Fibroblast of the aortic adventitia (primary cell): Measurements from ENCODE around the gene TRANK1. TPM values are rescaled to one million over a fixed set of nuclear protein-coding genes. Genes with fewer than 3 reads are reported as not detected.

ENCODE experiments used
- DNase-seq: peaks from one replicate; pipeline ENCODE4 v3.0.0-alpha.2; 2010; ENCODE audit warnings: low read depth
- H3K4me3 ChIP-seq: 2 replicates; pipeline ENCODE4 v1.5.1; 2011; ENCODE audit warnings: low read depth, mild to moderate bottlenecking, control low read depth, low read length, moderate library complexity
- CTCF ChIP-seq: IDR thresholded peaks from 2 replicates; pipeline ENCODE4 v1.5.1; 2011; ENCODE audit warnings: mild to moderate bottlenecking, low read length, control low read depth, inconsistent platforms; ENCODE audit not compliant: insufficient read depth
- small RNA-seq: library from RNA; depleted of rRNA; stranded (forward); fragments of <200 nt; gene quantifications from one replicate; pipeline ENCODE3, GENCODE V24; 2012
- total RNA-seq: library from RNA; depleted of rRNA; stranded (reverse); fragments of >200 nt; gene quantifications from 2 replicates; pipeline ENCODE4 v1.2.3, GENCODE V29; 2012; ENCODE audit warnings: low replicate concordance

The TRANK1 gene
- total RNA-seq, 1 donor, result 32.9 TPM

- peak; percentile 57 for TF ChIP-seq CTCF
- no peak overlapping the region for H3K4me3 ChIP-seq
- DNase-seq, result peak; percentile 39
These were observed 152.5 kb downstream of the TRANK1 start for GRCh38 chr3:36792342-36792741.

GRCh38 chr3:36790765-36791164 is 154.1 kb downstream of the TRANK1 start:
- TF ChIP-seq CTCF, result no peak
- no peak for DNase-seq
- no peak overlapping the region for H3K4me3 ChIP-seq

GRCh38 chr3:36786921-36787890 is 157.6 kb downstream of the TRANK1 start:
- peak; percentile 4 for DNase-seq
- no peak for TF ChIP-seq CTCF
- no peak overlapping the region for H3K4me3 ChIP-seq

- no peak overlapping the region for H3K4me3 ChIP-seq
- TF ChIP-seq CTCF, result no peak
- DNase-seq, result peak; percentile 35
These were observed 160.7 kb downstream of the TRANK1 start for GRCh38 chr3:36784138-36784635.

- no peak for DNase-seq
- H3K4me3 ChIP-seq, result no peak overlapping the region
- TF ChIP-seq CTCF, result no peak
These were observed 167.2 kb downstream of the TRANK1 start for GRCh38 chr3:36777424-36778218.

Small RNAs within 50 kb of the gene (small RNA-seq; reads per million reads assigned to genes)
- gene RNU6ATAC4P, result not detected

Other genes with a start within 250 kb of the TRANK1 start
- gene DCLK3, start 180.5 kb downstream of the TRANK1 start, total RNA-seq, result 0.25 TPM in 1 of 2 replicates, not detected in the other
- 26.5 and 45.6 TPM in 2 replicates for gene EPM2AIP1, start 48.1 kb upstream of the TRANK1 start, total RNA-seq
- gene MLH1, start 48.5 kb upstream of the TRANK1 start, total RNA-seq, result 56.5 and 63.6 TPM in 2 replicates
- gene LRRFIP2, start 229.5 kb upstream of the TRANK1 start, total RNA-seq, result 46.8 and 144 TPM in 2 replicates